NCI-H748 treated with DMSO at 0.1 percent for 48 hours (cell line): Measurements from ENCODE around the gene IL32.

Experiments
- DNase-seq: peaks from one replicate; lab custom pipeline; 2025; lab: John Stamatoyannopoulos, UW

IL32 gene

DNA sequence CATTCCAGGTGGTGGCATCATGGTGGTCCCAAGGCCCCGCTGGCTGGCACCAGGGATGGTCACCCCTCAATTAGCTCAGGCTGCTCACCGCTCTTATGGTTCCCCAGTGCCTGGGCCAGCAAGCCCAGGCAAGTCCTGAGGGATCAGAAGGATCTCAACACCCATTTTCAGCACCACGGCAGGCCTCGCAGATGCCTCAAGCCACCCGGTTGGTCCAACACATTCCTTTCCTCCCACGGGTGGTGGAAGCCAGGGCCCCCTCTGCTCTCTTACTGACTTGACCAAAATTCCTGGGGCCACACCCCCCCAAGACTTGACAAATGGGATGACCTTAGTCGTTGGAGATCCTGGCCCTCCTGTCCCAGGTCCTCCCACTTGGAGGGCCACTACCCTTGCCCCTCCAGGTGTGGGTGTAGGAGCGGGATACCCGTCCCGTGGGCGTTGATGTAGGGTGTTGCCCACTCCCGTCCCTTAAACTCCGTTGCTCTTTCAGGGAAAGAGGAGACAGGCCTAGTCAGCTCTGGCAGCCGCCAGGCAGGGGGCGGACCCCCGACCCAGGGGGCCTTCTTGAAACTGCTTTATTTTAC lies 52.9 kb downstream of the IL32 start:
- no peak for DNase-seq

DNA sequence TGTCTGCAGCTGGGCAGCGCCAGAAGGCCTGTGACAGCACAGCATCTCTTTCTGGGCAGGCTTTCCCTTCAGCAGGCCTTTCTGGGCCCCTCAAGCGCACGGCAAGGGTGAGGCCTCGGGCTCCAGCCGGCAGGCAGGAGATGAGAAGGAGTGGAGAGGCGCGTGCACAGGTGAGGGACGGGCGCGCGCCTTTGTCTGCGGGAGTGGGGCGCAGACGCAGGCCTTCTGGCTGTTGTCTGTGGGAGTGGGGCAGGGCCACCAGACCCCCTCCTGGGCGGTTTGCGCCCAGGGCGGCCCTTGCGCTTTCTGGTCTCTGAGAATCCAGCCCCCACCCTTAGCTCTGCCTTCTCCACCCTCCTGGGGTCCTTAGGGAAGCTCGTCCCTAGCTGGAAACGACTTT lies 53.4 kb downstream of the IL32 start:
- DNase-seq: no peak
